ENCODE measurements around the gene ENPEP.
"Not testable (repeated sequence)": the region's sequence is repeated elsewhere in the genome, so short reads cannot be mapped to it uniquely, and the experiment has no call there.

Gene ENPEP

GRCh38 chr4:110520886-110521285 lies 44.9 kb downstream of the ENPEP start:
- DNase-seq (ENCODE audit: low spot score), result no peak

GRCh38 chr4:110526589-110526988 lies 50.6 kb downstream of the ENPEP start:
- no peak for DNase-seq (ENCODE audit: low spot score)

GRCh38 chr4:110527156-110527555 lies 51.2 kb downstream of the ENPEP start:
- DNase-seq (ENCODE audit: low spot score), result no peak

GRCh38 chr4:110532901-110533589 lies 57.1 kb downstream of the ENPEP start:
- DNase-seq (ENCODE audit: low spot score), result no peak

GRCh38 chr4:110533590-110533910 lies 57.6 kb downstream of the ENPEP start:
- DNase-seq (ENCODE audit: low spot score), result no peak

- DNase-seq (ENCODE audit: low spot score), result peak; percentile 57
These were observed 58.0 kb downstream of the ENPEP start for GRCh38 chr4:110533940-110534339.

GRCh38 chr4:110540581-110540980 lies 64.6 kb downstream of the ENPEP start:
- DNase-seq (ENCODE audit: low spot score), result no peak

- no peak for DNase-seq (ENCODE audit: low spot score)
These were observed 65.1 kb downstream of the ENPEP start for GRCh38 chr4:110540982-110541451.

- no peak for DNase-seq (ENCODE audit: low spot score)
These were observed 67.6 kb downstream of the ENPEP start for GRCh38 chr4:110543577-110543976.

GRCh38 chr4:110544594-110544993 lies 68.6 kb downstream of the ENPEP start:
- DNase-seq (ENCODE audit: low spot score), result no peak

- DNase-seq (ENCODE audit: low spot score), result no peak
These were observed 74.3 kb downstream of the ENPEP start for GRCh38 chr4:110550260-110550659.

- DNase-seq (ENCODE audit: low spot score), result no peak
These were observed 77.2 kb downstream of the ENPEP start for GRCh38 chr4:110553197-110553596.

GRCh38 chr4:110567214-110567613 lies 91.3 kb downstream of the ENPEP start:
- no peak for DNase-seq (ENCODE audit: low spot score)

- DNase-seq (ENCODE audit: low spot score), result not testable (repeated sequence)
These were observed 100.7 kb downstream of the ENPEP start for GRCh38 chr4:110576696-110577095.

- DNase-seq (ENCODE audit: low spot score), result peak; percentile 77
These were observed 110.3 kb downstream of the ENPEP start for GRCh38 chr4:110586131-110586850.

- no peak for DNase-seq (ENCODE audit: low spot score)
These were observed 111.8 kb downstream of the ENPEP start for GRCh38 chr4:110587666-110588285.

- DNase-seq (ENCODE audit: low spot score), result no peak
These were observed 113.3 kb downstream of the ENPEP start for GRCh38 chr4:110589297-110589696.

GRCh38 chr4:110595583-110595982 lies 119.6 kb downstream of the ENPEP start:
- DNase-seq (ENCODE audit: low spot score), result no peak

GRCh38 chr4:110596431-110596830 lies 120.5 kb downstream of the ENPEP start:
- DNase-seq (ENCODE audit: low spot score), result no peak

- DNase-seq (ENCODE audit: low spot score), result no peak
These were observed 121.6 kb downstream of the ENPEP start for GRCh38 chr4:110597582-110597981.

- no peak for DNase-seq (ENCODE audit: low spot score)
These were observed 126.1 kb downstream of the ENPEP start for GRCh38 chr4:110602061-110602460.

GRCh38 chr4:110605077-110605476 lies 129.1 kb downstream of the ENPEP start:
- no peak for DNase-seq (ENCODE audit: low spot score)

GRCh38 chr4:110609044-110609750 lies 133.2 kb downstream of the ENPEP start:
- DNase-seq (ENCODE audit: low spot score), result no peak

Data from hepatic stellate cell (primary cell).